Progenitor cell of endocrine pancreas (in vitro differentiated cells): ENCODE results near the gene TRPM3. TPM values are rescaled to one million over a fixed set of nuclear protein-coding genes. Genes with fewer than 3 reads are reported as not detected.

Experiments
- DNase-seq: peaks from one replicate; pipeline ENCODE4 v3.0.0; 2021; ENCODE audit warnings: low spot score; ENCODE audit not compliant: unreplicated experiment
- H3K27ac Mint-ChIP-seq: 2 replicates; pipeline ENCODE4 v1.8.0; 2021; ENCODE audit warnings: mild to moderate bottlenecking, moderate library complexity, mixed read lengths
- H3K27me3 Mint-ChIP-seq: 2 replicates; pipeline ENCODE4 v1.8.0; 2021; ENCODE audit warnings: mixed read lengths
- H3K36me3 Mint-ChIP-seq: 2 replicates; pipeline ENCODE4 v1.8.0; 2022; ENCODE audit warnings: mixed read lengths; ENCODE audit not compliant: insufficient read depth
- H3K4me1 Mint-ChIP-seq: 2 replicates; pipeline ENCODE4 v1.8.0; 2021; ENCODE audit warnings: low read depth, mixed read lengths
- H3K4me3 Mint-ChIP-seq: 2 replicates; pipeline ENCODE4 v1.8.0; 2021; ENCODE audit warnings: low read depth, mild to moderate bottlenecking, moderate library complexity, mixed read lengths
- H3K9me3 Mint-ChIP-seq: 2 replicates; pipeline ENCODE4 v1.8.0; 2021; ENCODE audit warnings: low read depth, mixed read lengths
- CTCF ChIP-seq: fragments of 200-600 bp; sonication (generic); IDR thresholded peaks from one replicate; pipeline ENCODE4 v1.5.0; 2021; ENCODE audit warnings: antibody characterized with exemption, mild to moderate bottlenecking; ENCODE audit not compliant: unreplicated experiment
- total RNA-seq: library from RNA; stranded (reverse); gene quantifications from 2 replicates; pipeline ENCODE4 v1.2.1, GENCODE V29; 2021

The TRPM3 gene
- total RNA-seq, 1 donor from 2014 or later, result 1.6 TPM

- Mint-ChIP-seq H3K27ac (no peak overlapping the region), H3K27me3 (no peaks in the 10 kb centered on the region), H3K4me1 (peaks cover 4% of the 10 kb centered on the region), H3K36me3 (no peaks in the 10 kb centered on the region), H3K4me3 (no peak overlapping the region), H3K9me3 (no peaks in the 10 kb centered on the region)
- TF ChIP-seq CTCF, result no peak
- no peak for DNase-seq
Measured at GRCh38 chr9:70883056-70883455, 238.4 kb downstream of the TRPM3 start.

- TF ChIP-seq CTCF, result no peak
- no peaks in the 10 kb centered on the region for H3K9me3 Mint-ChIP-seq
- H3K4me1 Mint-ChIP-seq, result peaks cover 4% of the 10 kb centered on the region
- H3K27ac Mint-ChIP-seq, result no peak overlapping the region
- no peak overlapping the region for H3K4me3 Mint-ChIP-seq
- H3K36me3 Mint-ChIP-seq, result no peaks in the 10 kb centered on the region
- no peak for DNase-seq
- no peaks in the 10 kb centered on the region for H3K27me3 Mint-ChIP-seq
Measured at GRCh38 chr9:70881333-70881732, 240.1 kb downstream of the TRPM3 start.

- H3K27me3 Mint-ChIP-seq, result no peaks in the 10 kb centered on the region
- no peak for DNase-seq
- H3K4me3 Mint-ChIP-seq, result no peak overlapping the region
Measured at GRCh38 chr9:70880535-70880934, 240.9 kb downstream of the TRPM3 start.

GRCh38 chr9:70878576-70878975, 242.8 kb downstream of the TRPM3 start:
- peaks cover 4% of the 10 kb centered on the region for H3K4me1 Mint-ChIP-seq
- no peak overlapping the region for H3K4me3 Mint-ChIP-seq
- no peaks in the 10 kb centered on the region for H3K36me3 Mint-ChIP-seq
- no peak overlapping the region for H3K27ac Mint-ChIP-seq
- no peak for DNase-seq
- no peaks in the 10 kb centered on the region for H3K9me3 Mint-ChIP-seq
- H3K27me3 Mint-ChIP-seq, result no peaks in the 10 kb centered on the region
- TF ChIP-seq CTCF, result no peak

More at GRCh38 chr9:70880535-70880934, 240.9 kb downstream of the TRPM3 start:
- no peaks in the 10 kb centered on the region for H3K36me3 Mint-ChIP-seq
- peaks cover 4% of the 10 kb centered on the region for H3K4me1 Mint-ChIP-seq
- H3K27ac Mint-ChIP-seq, result no peak overlapping the region
- no peaks in the 10 kb centered on the region for H3K9me3 Mint-ChIP-seq
- TF ChIP-seq CTCF, result no peak

GRCh38 chr9:70874451-70874850, 247.0 kb downstream of the TRPM3 start:
- no peak overlapping the region for H3K4me3 Mint-ChIP-seq
- TF ChIP-seq CTCF, result no peak
- no peaks in the 10 kb centered on the region for H3K4me1 Mint-ChIP-seq
- no peak overlapping the region for H3K27ac Mint-ChIP-seq
- H3K27me3 Mint-ChIP-seq, result no peaks in the 10 kb centered on the region
- no peaks in the 10 kb centered on the region for H3K36me3 Mint-ChIP-seq
- peaks cover 5% of the 10 kb centered on the region for H3K9me3 Mint-ChIP-seq
- no peak for DNase-seq
